Measurements from ENCODE around the gene TMEM165. TPM values are rescaled to one million over a fixed set of nuclear protein-coding genes. Genes with fewer than 3 reads are reported as not detected.
"Not testable (repeated sequence)": the region's sequence is repeated elsewhere in the genome, so short reads cannot be mapped to it uniquely, and the experiment has no call there.

The TMEM165 gene
- total RNA-seq: 10 to 100 TPM; 61.8 to 74.8 TPM
- polyA plus RNA-seq: 10 to 100 TPM; 23.4 to 28.9 TPM

GRCh38 chr4:55395529-55396307 is at the start of gene TMEM165:
TMEM165 (plus strand) TSS chr4:55395957; CDS start chr4:55396190, 233 bp downstream.
- Mint-ChIP-seq H3K4me3 (peak within 1 kb of the TSS; percentile 92 to 98 (median 96)), H3K27ac (peak within 1 kb of the TSS; percentile 93 to 99 (median 98)), H3K9me3 (peaks cover 0 to 2% (median 0%) of the 10 kb centered on the region in 8 donors), H3K27me3 (no peaks in the 10 kb centered on the region), H3K4me1 (peaks cover 30 to 48% (median 38%) of the 10 kb centered on the region in 4 donors), H3K36me3 (peaks cover 0 to 23% of the 10 kb centered on the region in 2 donors)
- ChIA-PET CTCF (ENCODE audit: partially characterized antibody) (interaction anchor here (0.7 to 4.8 kb wide), 12 partner anchors 9 to 473 kb away, joined by 3 to 43 read pairs (median 4); partner anchors contain the start of gene SRD5A3), POLR2A (ENCODE audit: partially characterized antibody) (interaction anchor here (0.7 to 3.8 kb wide), 14 partner anchors 9 to 1040 kb away, joined by 3 to 53 read pairs (median 4); partner anchors contain the start of genes CEP135, CLOCK, EXOC1 and PAICS)
- peak within 1 kb of the TSS; percentile 74 to 75 for H3K4me3 ChIP-seq (ENCODE audit: low read length in 2 of 2)
- H3K27ac ChIP-seq (ENCODE audit: low read depth, low read length): peak within 1 kb of the TSS; percentile 84
- H3K4me1 ChIP-seq (ENCODE audit: insufficient read depth, low read length): peaks cover 39% of the 10 kb centered on the region
- no peaks in the 10 kb centered on the region for H3K9me3 ChIP-seq (ENCODE audit: control insufficient read depth in 1 of 2, low read length in 2 of 2)
- H3K36me3 ChIP-seq (ENCODE audit: insufficient read depth, low read length): no peaks in the 10 kb centered on the region
- peak; percentile 88 to 92 (median 90) for DNase-seq
- H3K27me3 ChIP-seq (ENCODE audit: insufficient read depth, low read length): no peaks in the 10 kb centered on the region
- intact Hi-C loops (cut with micrococcal nuclease): loop anchor here (1.0 to 5.0 kb wide), 10 partner anchors 49 to 1958 kb away; partner anchors contain the start of genes CHIC2, CLOCK, EXOC1 and NOA1

GRCh38 chr4:55345980-55346850 is 49.5 kb upstream of the TMEM165 start, which contains the start of gene SRD5A3:
SRD5A3 (plus strand) TSS chr4:55346242; CDS start chr4:55346337, 95 bp downstream.
- peak; percentile 67 to 81 (median 74) for DNase-seq
- H3K4me3 Mint-ChIP-seq: peak within 1 kb of the TSS; percentile 87 to 93 (median 89)
- H3K27me3 Mint-ChIP-seq: no peaks in the 10 kb centered on the region
- Histone ChIP-seq H3K4me1 (ENCODE audit: insufficient read depth, low read length) (peaks cover 20% of the 10 kb centered on the region), H3K27ac (ENCODE audit: low read depth, low read length) (peak within 1 kb of the TSS; percentile 57), H3K9me3 (ENCODE audit: control insufficient read depth in 1 of 2, low read length in 2 of 2) (no peaks in the 10 kb centered on the region), H3K36me3 (ENCODE audit: insufficient read depth, low read length) (no peaks in the 10 kb centered on the region), H3K27me3 (ENCODE audit: insufficient read depth, low read length) (no peaks in the 10 kb centered on the region), H3K4me3 (ENCODE audit: low read length in 2 of 2) (peak within 1 kb of the TSS; percentile 37 to 74)
- H3K27ac Mint-ChIP-seq: peak within 1 kb of the TSS; percentile 45 to 93 (median 90)
- POLR2A ChIA-PET (ENCODE audit: partially characterized antibody): interaction anchor here (1.0 to 2.3 kb wide), 5 partner anchors 10 to 199 kb away, joined by 3 to 12 read pairs (median 4); partner anchors contain the start of gene TMEM165
- intact Hi-C loops (cut with micrococcal nuclease): loop anchor here (1.0 to 5.0 kb wide), 6 partner anchors 49 to 521 kb away; partner anchors contain the start of genes CLOCK, EXOC1 and TMEM165
- H3K4me1 Mint-ChIP-seq: peaks cover 10 to 19% (median 14%) of the 10 kb centered on the region in 4 donors
- H3K36me3 Mint-ChIP-seq: no peaks in the 10 kb centered on the region
- H3K9me3 Mint-ChIP-seq: no peaks in the 10 kb centered on the region
- CTCF ChIA-PET (ENCODE audit: partially characterized antibody): interaction anchor here (0.6 to 3.6 kb wide), 53 partner anchors 9 to 603 kb away, joined by 3 to 43 read pairs (median 5); partner anchors contain the start of genes CEP135, CLOCK, EXOC1 and TMEM165

DNA sequence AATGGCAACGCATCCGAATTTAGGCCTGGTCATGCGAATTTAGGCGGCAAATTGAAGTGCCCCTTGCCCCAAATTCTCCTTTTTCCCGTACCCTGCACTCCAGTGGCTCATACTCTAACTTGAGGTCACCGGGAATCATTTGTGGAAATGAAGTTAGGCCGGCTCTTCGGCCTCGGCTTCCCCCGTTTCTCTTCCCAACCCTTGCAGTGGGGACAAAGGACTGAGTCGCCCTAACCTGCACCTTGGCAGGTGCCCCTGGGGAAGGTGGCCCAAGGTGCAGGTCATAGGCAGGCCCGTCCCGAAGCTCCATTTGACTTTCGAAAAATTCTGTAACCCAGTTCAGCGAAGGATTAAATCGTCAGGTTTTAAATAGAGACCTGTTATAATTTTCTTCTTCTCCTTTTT is 48.9 kb upstream of the TMEM165 start:
- Mint-ChIP-seq H3K27ac (peak overlapping the region; percentile 45 to 90 (median 82)), H3K4me1 (peaks cover 10 to 19% (median 14%) of the 10 kb centered on the region in 4 donors), H3K27me3 (no peaks in the 10 kb centered on the region), H3K36me3 (no peaks in the 10 kb centered on the region), H3K4me3 (peak overlapping the region; percentile 76 to 87 (median 82)), H3K9me3 (no peaks in the 10 kb centered on the region)
- H3K9me3 ChIP-seq (ENCODE audit: control insufficient read depth in 1 of 2, low read length in 2 of 2): no peaks in the 10 kb centered on the region
- no peak for DNase-seq
- peaks cover 20% of the 10 kb centered on the region for H3K4me1 ChIP-seq (ENCODE audit: insufficient read depth, low read length)
- peak overlapping the region in 1 of 2 donors; percentile 74 for H3K4me3 ChIP-seq (ENCODE audit: low read length in 2 of 2)
- no peaks in the 10 kb centered on the region for H3K27me3 ChIP-seq (ENCODE audit: insufficient read depth, low read length)
- no peaks in the 10 kb centered on the region for H3K36me3 ChIP-seq (ENCODE audit: insufficient read depth, low read length)
- peak overlapping the region; percentile 57 for H3K27ac ChIP-seq (ENCODE audit: low read depth, low read length)
- intact Hi-C loops (cut with micrococcal nuclease): loop anchor here (1.0 to 5.0 kb wide), 6 partner anchors 48 to 520 kb away; partner anchors contain the start of genes CLOCK, EXOC1 and TMEM165
- CTCF ChIA-PET (ENCODE audit: partially characterized antibody): interaction anchor here (0.6 to 3.6 kb wide), 20 partner anchors 9 to 220 kb away, joined by 3 to 43 read pairs (median 6); partner anchors contain the start of gene TMEM165
- POLR2A ChIA-PET (ENCODE audit: partially characterized antibody): interaction anchor here (1.3 to 2.3 kb wide), 3 partner anchors 9 to 199 kb away, joined by 3 to 12 read pairs (median 4); no protein-coding TSS in a partner anchor

DNA sequence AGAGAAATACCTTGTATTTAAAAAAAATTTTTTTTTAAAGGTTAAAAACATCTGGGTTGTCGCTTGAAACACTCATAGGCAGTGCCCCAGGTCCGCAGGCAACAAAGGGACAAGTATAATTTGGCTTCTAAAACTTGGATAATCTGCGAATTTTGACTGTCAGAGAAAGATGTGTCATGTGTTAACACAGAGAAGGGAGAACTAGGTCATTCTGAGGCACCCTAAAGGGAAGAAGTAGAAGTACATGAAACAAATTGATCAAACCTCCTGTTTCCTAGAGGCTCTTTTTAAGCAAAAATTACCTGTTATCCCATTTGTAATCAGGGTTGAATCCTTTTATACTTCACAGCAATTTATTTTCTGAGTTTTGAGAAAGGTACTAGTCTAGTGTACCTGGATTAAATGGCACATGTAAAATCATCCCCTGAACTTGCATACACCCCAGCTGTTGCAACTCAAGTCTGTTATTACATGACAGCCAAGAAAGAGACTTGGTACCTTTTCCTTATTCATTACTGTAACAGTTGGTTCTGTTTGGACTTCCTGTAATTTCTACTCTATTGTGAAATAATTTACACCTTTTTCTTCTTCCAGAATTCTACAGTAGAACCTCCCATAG is 48.0 kb upstream of the TMEM165 start:
- Mint-ChIP-seq H3K27ac (peak overlapping the region in 6 of 7 donors; percentile 41 to 90 (median 75)), H3K36me3 (peaks cover 0 to 3% of the 10 kb centered on the region in 2 donors), H3K4me1 (peaks cover 10 to 19% (median 14%) of the 10 kb centered on the region in 4 donors), H3K4me3 (peak overlapping the region in 7 of 8 donors; percentile 66 to 87 (median 82)), H3K27me3 (no peaks in the 10 kb centered on the region), H3K9me3 (no peaks in the 10 kb centered on the region)
- DNase-seq: no peak
- Histone ChIP-seq H3K27me3 (ENCODE audit: insufficient read depth, low read length) (no peaks in the 10 kb centered on the region), H3K9me3 (ENCODE audit: control insufficient read depth in 1 of 2, low read length in 2 of 2) (no peaks in the 10 kb centered on the region), H3K27ac (ENCODE audit: low read depth, low read length) (no peak overlapping the region), H3K36me3 (ENCODE audit: insufficient read depth, low read length) (no peaks in the 10 kb centered on the region), H3K4me3 (ENCODE audit: low read length in 2 of 2) (no peak overlapping the region), H3K4me1 (ENCODE audit: insufficient read depth, low read length) (peaks cover 20% of the 10 kb centered on the region)
- CTCF ChIA-PET (ENCODE audit: partially characterized antibody): interaction anchor here (0.9 to 3.6 kb wide), 13 partner anchors 13 to 219 kb away, joined by 3 to 43 read pairs (median 5); partner anchors contain the start of gene TMEM165
- intact Hi-C loops (cut with micrococcal nuclease): loop anchor here (5.0 kb wide), 1 partner anchor 505 kb away; the partner anchor contains the start of gene EXOC1
- POLR2A ChIA-PET (ENCODE audit: partially characterized antibody): no interaction called here

DNA sequence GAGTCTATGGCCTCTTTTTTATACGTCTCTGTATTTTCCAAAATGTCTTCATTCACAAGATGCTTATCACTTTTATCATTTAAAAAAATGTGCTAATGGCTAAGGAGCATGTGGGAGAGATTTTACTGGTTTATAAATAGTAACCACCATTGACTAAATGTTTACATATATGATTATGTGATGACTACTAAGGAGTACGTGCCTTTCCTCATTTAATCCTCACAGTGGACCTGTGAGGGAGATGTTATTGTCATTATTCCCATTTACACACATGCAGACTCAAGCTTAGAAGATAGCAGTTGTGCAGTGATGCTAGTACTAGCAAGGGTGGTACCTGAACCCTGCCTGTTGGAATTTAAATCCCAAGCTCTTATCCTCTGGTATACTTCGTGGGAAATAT is 47.3 kb upstream of the TMEM165 start:
- H3K27me3 ChIP-seq (ENCODE audit: insufficient read depth, low read length): no peaks in the 10 kb centered on the region
- Mint-ChIP-seq H3K9me3 (no peaks in the 10 kb centered on the region), H3K27me3 (no peaks in the 10 kb centered on the region), H3K27ac (no peak overlapping the region), H3K4me1 (peaks cover 10 to 19% (median 14%) of the 10 kb centered on the region in 4 donors), H3K4me3 (no peak overlapping the region), H3K36me3 (peaks cover under 1 to 9% of the 10 kb centered on the region in 2 donors)
- POLR2A ChIA-PET (ENCODE audit: partially characterized antibody): no interaction called here
- H3K9me3 ChIP-seq (ENCODE audit: control insufficient read depth in 1 of 2, low read length in 2 of 2): no peaks in the 10 kb centered on the region
- no peaks in the 10 kb centered on the region for H3K36me3 ChIP-seq (ENCODE audit: insufficient read depth, low read length)
- peaks cover 20% of the 10 kb centered on the region for H3K4me1 ChIP-seq (ENCODE audit: insufficient read depth, low read length)
- DNase-seq: no peak
- intact Hi-C loops (cut with micrococcal nuclease): loop anchor here (5.0 kb wide), 1 partner anchor 504 kb away; the partner anchor contains the start of gene EXOC1
- CTCF ChIA-PET (ENCODE audit: partially characterized antibody): interaction anchor here (2.0 kb wide), 1 partner anchor 36 kb away, joined by 5 read pairs; no protein-coding TSS in a partner anchor
- H3K4me3 ChIP-seq (ENCODE audit: low read length in 2 of 2): no peak overlapping the region
- H3K27ac ChIP-seq (ENCODE audit: low read depth, low read length): no peak overlapping the region

DNA sequence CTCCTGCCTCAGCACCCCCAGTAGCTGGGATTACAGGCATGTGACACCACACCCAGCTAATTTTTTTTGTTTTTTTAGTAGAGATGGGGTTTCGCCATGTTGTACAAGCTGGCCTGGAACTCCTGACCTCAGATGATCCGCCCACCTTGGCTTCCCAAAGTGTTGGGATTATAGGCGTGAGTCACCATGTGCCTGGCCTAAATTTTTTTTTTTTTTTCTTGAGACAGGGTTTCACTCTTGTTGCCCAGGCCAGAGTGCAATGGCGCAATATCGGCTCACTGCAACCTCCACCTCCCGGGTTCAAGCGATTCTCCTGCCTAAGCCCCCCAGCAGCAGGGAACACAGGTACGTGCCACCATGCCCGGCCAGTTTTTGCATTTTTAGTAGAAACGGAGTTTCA is 44.9 kb upstream of the TMEM165 start:
- DNase-seq; H3K9me3 Mint-ChIP-seq; H3K4me3 ChIP-seq (ENCODE audit: low read length in 2 of 2); H3K36me3 ChIP-seq (ENCODE audit: insufficient read depth, low read length); H3K27ac Mint-ChIP-seq; intact Hi-C loops (cut with micrococcal nuclease); H3K9me3 ChIP-seq (ENCODE audit: control insufficient read depth in 1 of 2, low read length in 2 of 2); H3K4me3 Mint-ChIP-seq; H3K27me3 ChIP-seq (ENCODE audit: insufficient read depth, low read length); H3K27me3 Mint-ChIP-seq; H3K27ac ChIP-seq (ENCODE audit: low read depth, low read length); POLR2A ChIA-PET (ENCODE audit: partially characterized antibody): not testable (repeated sequence)
- H3K4me1 ChIP-seq (ENCODE audit: insufficient read depth, low read length): peaks cover 16% of the 10 kb centered on the region
- CTCF ChIA-PET (ENCODE audit: partially characterized antibody): interaction anchor here (1.6 kb wide), 1 partner anchor 204 kb away, joined by 6 read pairs; no protein-coding TSS in a partner anchor
- H3K4me1 Mint-ChIP-seq: peaks cover 7 to 16% (median 10%) of the 10 kb centered on the region in 4 donors
- H3K36me3 Mint-ChIP-seq: peaks cover 3 to 18% of the 10 kb centered on the region in 2 donors

Data from CD4-positive, alpha-beta memory T cell (primary cell).